HepG2 (cell line): ENCODE measurements around the gene CA10.

Experiments used
- FOXK1 ChIP-seq: sonication (generic); formaldehyde crosslinking; IDR thresholded peaks from 2 replicates; pipeline ENCODE4 v1.4.0; 2020; ENCODE audit warnings: low read depth, missing genetic modification reagents, borderline replicate concordance
- RAD21 ChIP-seq: fragments of 450-650 bp; formaldehyde crosslinking; IDR thresholded peaks from 2 replicates; pipeline ENCODE4 v1.5.0; 2020; ENCODE audit warnings: mild to moderate bottlenecking
- TF ChIP-seq, protein P1 (sequence below): sonication (generic); formaldehyde crosslinking; IDR thresholded peaks from 2 replicates; pipeline ENCODE4 v1.4.0; 2020; ENCODE audit warnings: missing genetic modification reagents
- TF ChIP-seq, protein P2 (sequence below), 2 experiments: sonication (generic) in 1 of 2; formaldehyde crosslinking in 1 of 2; IDR thresholded peaks; 2 replicates each; pipeline versions ENCODE4 v1.5.1 to v1.6.1; 2011 to 2020; ENCODE audit warnings: borderline replicate concordance in 1 of 2, low read depth in 1 of 2, low read length in 1 of 2, mild to moderate bottlenecking in 1 of 2, missing genetic modification reagents in 1 of 2, moderate library complexity in 1 of 2

DNA sequence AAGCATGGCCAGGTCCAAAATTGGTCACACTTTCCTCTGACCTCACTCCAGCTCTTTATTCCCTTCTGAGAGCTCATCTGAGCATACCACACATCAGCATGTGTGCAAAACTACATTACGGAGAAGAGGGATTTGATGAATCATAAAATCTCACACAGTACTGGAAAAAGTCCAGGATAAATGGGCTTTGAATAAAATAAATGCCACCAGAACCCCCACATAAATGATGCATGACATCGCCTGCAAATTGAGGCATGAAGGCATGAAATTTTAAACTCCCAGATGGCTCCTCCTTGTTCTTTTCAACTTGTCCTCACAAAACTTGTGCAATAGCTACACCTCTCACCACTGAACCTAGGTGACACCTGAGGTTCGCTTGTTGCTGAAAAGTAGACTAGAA lies 439.5 kb downstream of the CA10 start:
- TF ChIP-seq RAD21 (CRISPR knock-in tag) (no peak), FOXK1 (CRISPR knock-in tag) (no peak)
- TF ChIP-seq, protein P1, sequence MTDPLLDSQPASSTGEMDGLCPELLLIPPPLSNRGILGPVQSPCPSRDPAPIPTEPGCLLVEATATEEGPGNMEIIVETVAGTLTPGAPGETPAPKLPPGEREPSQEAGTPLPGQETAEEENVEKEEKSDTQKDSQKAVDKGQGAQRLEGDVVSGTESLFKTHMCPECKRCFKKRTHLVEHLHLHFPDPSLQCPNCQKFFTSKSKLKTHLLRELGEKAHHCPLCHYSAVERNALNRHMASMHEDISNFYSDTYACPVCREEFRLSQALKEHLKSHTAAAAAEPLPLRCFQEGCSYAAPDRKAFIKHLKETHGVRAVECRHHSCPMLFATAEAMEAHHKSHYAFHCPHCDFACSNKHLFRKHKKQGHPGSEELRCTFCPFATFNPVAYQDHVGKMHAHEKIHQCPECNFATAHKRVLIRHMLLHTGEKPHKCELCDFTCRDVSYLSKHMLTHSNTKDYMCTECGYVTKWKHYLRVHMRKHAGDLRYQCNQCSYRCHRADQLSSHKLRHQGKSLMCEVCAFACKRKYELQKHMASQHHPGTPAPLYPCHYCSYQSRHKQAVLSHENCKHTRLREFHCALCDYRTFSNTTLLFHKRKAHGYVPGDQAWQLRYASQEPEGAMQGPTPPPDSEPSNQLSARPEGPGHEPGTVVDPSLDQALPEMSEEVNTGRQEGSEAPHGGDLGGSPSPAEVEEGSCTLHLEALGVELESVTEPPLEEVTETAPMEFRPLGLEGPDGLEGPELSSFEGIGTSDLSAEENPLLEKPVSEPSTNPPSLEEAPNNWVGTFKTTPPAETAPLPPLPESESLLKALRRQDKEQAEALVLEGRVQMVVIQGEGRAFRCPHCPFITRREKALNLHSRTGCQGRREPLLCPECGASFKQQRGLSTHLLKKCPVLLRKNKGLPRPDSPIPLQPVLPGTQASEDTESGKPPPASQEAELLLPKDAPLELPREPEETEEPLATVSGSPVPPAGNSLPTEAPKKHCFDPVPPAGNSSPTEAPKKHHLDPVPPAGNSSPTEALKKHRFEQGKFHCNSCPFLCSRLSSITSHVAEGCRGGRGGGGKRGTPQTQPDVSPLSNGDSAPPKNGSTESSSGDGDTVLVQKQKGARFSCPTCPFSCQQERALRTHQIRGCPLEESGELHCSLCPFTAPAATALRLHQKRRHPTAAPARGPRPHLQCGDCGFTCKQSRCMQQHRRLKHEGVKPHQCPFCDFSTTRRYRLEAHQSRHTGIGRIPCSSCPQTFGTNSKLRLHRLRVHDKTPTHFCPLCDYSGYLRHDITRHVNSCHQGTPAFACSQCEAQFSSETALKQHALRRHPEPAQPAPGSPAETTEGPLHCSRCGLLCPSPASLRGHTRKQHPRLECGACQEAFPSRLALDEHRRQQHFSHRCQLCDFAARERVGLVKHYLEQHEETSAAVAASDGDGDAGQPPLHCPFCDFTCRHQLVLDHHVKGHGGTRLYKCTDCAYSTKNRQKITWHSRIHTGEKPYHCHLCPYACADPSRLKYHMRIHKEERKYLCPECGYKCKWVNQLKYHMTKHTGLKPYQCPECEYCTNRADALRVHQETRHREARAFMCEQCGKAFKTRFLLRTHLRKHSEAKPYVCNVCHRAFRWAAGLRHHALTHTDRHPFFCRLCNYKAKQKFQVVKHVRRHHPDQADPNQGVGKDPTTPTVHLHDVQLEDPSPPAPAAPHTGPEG (CRISPR knock-in tag): no peak
- TF ChIP-seq, protein P2, sequence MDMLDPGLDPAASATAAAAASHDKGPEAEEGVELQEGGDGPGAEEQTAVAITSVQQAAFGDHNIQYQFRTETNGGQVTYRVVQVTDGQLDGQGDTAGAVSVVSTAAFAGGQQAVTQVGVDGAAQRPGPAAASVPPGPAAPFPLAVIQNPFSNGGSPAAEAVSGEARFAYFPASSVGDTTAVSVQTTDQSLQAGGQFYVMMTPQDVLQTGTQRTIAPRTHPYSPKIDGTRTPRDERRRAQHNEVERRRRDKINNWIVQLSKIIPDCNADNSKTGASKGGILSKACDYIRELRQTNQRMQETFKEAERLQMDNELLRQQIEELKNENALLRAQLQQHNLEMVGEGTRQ (IDR thresholded peaks at IDR 0.05; ENCODE audit: low read depth, low read length): no peak
- TF ChIP-seq, protein P2 (CRISPR knock-in tag; IDR thresholded peaks at IDR 0.05; ENCODE audit: borderline replicate concordance): no peak
